GM12873 (cell line): ENCODE data around the gene NBEA.

Source experiments
- CTCF ChIP-seq: IDR thresholded peaks from 2 replicates; pipeline ENCODE4 v1.5.1; 2012; ENCODE audit warnings: low read depth, mild to moderate bottlenecking, moderate library complexity, low read length, control low read depth; ENCODE audit not compliant: insufficient read depth; ENCODE audit errors: missing control alignments

The NBEA gene

GRCh38 chr13:35534343-35534742 is 592.3 kb downstream of the NBEA start:
- no peak for TF ChIP-seq CTCF

- no peak for TF ChIP-seq CTCF
Measured at GRCh38 chr13:35548790-35549189, 606.7 kb downstream of the NBEA start.

- TF ChIP-seq CTCF, result no peak
Measured at GRCh38 chr13:35549481-35549880, 607.4 kb downstream of the NBEA start.

GRCh38 chr13:35552172-35552844 is 610.2 kb downstream of the NBEA start:
- TF ChIP-seq CTCF, result no peak

GRCh38 chr13:35554972-35555623 is 613.0 kb downstream of the NBEA start:
- no peak for TF ChIP-seq CTCF

- no peak for TF ChIP-seq CTCF
Measured at GRCh38 chr13:35557475-35557874, 615.4 kb downstream of the NBEA start.

GRCh38 chr13:35561540-35561939 is 619.5 kb downstream of the NBEA start:
- no peak for TF ChIP-seq CTCF
